Kidney tubule cell (primary cell): ENCODE measurements around the gene SREK1IP1.

Source experiments
- DNase-seq: peaks from one replicate; pipeline ENCODE4 v3.0.0-alpha.2; 2018; ENCODE audit warnings: low spot score

The SREK1IP1 gene

DNA sequence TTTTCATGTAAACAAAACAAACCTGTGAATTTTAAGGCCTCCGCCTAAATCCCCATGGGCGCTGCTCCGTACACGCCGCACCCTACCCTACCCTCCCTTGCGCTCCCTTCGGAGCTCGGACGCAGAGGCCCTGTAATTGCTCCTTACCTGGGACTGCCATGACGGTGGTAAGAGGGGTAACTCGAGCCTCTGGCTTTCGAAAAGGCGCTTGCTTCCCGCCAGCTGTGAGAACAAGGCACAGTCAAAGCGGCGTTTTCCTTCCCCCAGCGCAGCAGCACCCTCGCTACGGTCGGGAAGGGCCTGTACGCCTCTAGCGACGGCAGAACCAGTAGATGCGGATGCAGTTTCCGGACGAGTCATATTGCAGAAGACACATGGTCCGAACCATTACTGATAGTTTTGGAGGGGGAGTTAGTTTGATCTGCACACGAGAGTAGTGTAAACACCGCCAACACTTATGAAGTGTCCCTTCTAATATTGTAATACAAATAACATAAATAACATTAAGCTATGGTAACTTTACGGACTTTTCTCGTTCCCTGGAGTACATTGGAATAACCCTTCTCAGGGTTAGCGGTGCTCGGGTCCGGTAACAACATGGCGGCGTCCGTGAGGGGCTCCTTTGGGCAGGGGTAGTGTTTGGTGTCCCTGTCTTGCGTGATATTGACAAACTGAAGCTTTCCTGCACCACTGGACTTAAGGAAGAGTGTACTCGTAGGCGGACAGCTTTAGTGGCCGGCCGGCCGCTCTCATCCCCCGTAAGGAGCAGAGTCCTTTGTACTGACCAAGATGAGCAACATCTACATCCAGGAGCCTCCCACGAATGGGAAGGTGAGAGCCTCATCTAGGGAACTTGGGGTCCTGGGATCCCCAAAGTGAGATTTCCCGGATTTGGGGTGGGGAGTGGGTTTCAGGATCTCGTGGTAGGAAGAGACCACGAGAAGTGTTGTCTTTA is at the start of gene SREK1IP1, which contains the start of gene CWC27:
SREK1IP1 (minus strand) TSS at position 334 of the 955 bp plus-strand sequence; CDS start at position 160, 174 bp downstream.
CWC27 (plus strand) TSS at position 573 of the 955 bp plus-strand sequence; CDS start at position 790, 217 bp downstream.
- peak; percentile 93 for DNase-seq

DNA sequence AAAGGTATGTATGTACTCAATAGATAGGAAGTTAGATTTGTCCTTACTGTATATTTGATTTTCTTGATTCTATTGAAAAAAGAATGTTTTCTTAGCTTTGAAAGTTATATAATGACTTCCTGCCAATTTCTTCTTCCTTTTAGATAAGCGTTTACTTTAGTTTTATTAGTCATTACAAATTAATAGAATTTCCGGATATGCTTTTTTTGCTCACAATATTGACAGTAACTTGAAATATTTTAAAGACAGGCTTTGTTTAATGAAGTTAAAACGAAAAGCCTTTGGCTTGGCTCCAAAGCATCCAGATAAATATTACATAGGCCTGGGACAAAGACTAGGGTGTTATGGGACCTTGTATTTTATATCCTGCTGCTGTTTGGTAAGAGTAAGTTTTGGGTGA is 49.8 kb upstream of the SREK1IP1 start:
- no peak for DNase-seq

GRCh38 chr5:64814073-64814472 is 45.6 kb upstream of the SREK1IP1 start:
- DNase-seq: no peak

DNA sequence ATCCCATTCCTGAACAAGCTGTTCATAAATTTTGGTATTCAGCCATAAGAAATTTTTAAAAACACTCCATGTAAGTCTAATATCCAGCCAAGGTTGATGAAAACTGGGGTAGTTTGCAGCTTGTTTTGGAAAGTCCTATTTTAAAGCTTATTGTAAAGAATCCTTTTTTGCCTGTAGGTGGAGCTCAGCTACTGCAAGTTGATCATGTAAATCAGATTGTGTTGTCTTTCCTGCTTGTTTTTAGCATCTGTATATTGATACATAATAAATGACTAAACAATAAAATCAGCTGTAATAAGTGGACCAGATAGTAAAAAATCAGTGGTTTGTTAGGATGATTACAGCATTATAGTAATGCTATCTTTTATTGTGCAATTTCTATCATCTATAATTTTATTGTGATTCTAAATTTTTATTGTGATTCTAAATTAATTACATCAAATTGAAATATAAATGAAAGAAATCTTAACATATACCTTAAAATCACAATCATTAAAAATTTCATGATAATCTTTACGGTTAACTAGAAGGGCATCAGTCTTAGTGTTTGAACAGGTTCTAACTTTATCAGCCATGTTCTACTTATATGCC is 42.7 kb upstream of the SREK1IP1 start:
- DNase-seq: peak; percentile 53

GRCh38 chr5:64807520-64807919 is 39.0 kb upstream of the SREK1IP1 start:
- DNase-seq: peak; percentile 56

- DNase-seq: no peak
Measured at GRCh38 chr5:64806537-64806936, 38.0 kb upstream of the SREK1IP1 start.

- no peak for DNase-seq
Measured at GRCh38 chr5:64800926-64801325, 32.4 kb upstream of the SREK1IP1 start.

GRCh38 chr5:64796301-64796700 is 27.8 kb upstream of the SREK1IP1 start:
- no peak for DNase-seq

DNA sequence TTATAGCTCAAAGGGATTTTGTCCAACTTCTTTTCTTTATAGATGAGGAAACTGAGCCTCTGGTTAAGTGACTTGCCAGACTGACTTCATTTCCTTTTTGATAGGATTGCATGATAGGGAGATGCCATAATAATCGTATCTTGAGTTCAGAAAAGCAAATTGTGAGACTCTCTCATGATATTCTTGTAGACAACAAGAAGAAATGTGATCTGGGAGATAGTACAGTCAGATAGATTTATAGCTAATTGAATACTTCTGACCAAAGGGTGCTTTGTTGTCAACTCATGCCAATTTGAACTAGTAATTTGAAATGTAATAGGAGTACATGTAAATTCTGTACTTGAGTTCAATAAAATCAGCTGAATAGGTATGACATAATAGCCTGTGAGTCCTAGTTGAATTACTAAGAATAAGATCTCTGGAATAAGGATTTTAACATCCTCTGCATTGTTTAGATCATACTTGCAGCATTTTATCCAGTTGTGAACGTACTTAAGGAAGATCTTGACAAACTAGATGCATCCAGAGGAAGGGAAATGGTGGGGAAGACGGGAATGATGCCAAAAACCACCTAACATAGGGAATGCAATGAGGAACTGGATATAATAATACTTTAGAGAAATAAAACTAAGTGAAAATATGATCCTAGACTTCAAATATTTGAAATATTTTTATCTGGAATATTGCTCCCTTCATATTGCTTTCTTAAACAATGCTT is 25.7 kb upstream of the SREK1IP1 start:
- no peak for DNase-seq

DNA sequence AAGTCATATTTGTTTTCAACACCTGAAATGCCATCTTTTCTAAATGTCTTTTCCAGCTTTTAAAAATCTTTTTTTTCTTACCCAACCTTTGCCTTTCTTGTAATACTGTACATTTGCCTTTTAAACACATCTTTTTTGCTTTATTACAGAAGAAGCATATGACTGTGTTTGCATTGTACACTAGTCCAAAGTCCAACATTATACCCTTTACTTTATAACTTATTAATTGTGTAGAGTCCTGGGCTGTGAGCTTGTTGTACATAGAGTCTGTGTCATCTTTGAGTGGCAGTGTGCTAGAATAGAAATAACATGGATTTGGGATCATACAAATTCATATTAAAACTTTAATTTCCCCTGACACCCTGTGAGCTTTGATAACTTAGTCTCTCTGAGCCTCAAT is 24.0 kb upstream of the SREK1IP1 start:
- no peak for DNase-seq

- DNase-seq: peak; percentile 60
Measured at GRCh38 chr5:64790210-64790609, 21.7 kb upstream of the SREK1IP1 start.

- peak; percentile 25 for DNase-seq
Measured at GRCh38 chr5:64789457-64789856, 21.0 kb upstream of the SREK1IP1 start.

DNA sequence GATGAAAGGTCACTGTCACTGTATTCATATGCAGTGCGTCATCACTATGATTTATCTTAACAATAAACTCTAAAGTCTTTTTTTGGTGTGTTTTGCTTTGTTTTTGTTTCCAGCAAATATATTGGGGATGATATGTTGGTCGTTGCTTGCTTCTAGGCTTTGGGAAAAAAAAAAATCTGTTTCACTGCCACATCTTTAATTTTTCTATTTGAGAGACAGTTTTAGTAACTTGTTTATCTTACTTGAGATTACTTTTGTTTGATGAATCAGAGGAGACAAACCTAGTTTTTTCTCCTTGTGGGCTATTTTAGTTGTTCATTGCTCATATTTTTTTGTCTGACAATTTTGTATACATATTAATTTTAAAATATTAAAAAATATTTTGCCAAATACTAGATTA is 19.7 kb upstream of the SREK1IP1 start:
- no peak for DNase-seq

GRCh38 chr5:64786372-64786771 is 17.9 kb upstream of the SREK1IP1 start:
- DNase-seq: no peak

DNA sequence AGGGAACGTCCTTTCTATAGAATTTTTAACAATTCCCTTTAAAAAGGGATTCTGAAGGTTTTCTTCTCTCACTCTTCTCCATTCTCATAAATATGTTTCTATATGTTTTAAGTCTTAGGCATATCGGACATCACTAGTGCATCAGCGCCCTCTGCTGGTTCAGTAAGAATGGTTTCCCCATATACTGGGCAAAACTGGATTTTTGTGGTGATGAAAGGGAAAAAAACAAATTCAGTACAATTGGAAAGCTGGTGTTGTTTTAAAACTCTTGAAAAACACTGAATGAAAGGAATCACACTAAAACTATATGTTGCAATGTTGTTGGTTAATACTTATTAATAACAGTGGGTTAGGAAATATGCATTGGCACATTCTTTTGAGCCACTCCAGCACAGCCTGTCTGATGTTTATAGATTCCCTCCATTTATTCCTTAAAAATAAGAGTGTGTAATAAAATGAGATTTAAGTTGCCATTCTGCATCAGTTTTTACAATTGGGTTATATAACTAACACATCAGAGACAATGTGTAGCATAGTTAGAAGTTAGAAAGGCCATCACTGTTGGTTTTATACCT is 16.0 kb upstream of the SREK1IP1 start:
- DNase-seq: peak; percentile 74

GRCh38 chr5:64775291-64775690 is 6.8 kb upstream of the SREK1IP1 start:
- no peak for DNase-seq

DNA sequence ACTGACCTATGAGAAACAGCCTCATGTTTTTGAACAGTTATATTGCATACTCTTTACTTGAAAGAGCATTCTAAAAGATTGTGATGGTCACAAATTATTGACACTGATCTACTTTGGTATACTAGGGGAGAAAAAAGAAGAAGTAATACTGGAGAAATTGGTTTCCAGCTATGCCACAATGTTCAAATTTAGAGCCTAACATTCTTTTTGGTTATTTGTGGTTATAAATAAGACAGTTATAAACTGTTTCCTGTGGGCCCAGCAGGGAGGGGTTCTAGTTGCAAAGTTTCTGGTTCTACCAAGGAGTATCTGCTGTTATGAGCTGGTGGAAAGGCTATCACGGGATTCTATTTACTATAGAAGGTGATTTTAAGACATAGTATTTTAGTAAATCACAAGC is 5.0 kb upstream of the SREK1IP1 start:
- DNase-seq: no peak

DNA sequence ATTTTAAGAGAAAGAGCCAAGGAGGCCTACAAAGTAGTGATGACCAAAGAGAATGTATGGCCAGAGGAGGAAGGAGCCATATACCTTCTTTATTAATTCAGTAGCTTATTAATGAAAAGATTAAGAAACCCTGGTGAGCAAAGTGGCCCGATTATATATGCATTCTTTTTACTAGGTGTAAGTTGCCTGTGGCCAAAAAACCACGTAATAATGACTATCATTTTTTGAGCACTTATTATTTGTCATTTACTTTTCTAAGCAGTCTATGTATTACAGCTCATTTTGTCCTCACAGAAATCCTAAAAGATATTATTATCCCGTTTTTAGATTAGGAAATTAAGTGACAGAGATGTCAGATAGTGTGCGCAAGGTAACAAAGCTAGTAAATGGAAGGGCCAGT is 3.2 kb upstream of the SREK1IP1 start:
- no peak for DNase-seq

DNA sequence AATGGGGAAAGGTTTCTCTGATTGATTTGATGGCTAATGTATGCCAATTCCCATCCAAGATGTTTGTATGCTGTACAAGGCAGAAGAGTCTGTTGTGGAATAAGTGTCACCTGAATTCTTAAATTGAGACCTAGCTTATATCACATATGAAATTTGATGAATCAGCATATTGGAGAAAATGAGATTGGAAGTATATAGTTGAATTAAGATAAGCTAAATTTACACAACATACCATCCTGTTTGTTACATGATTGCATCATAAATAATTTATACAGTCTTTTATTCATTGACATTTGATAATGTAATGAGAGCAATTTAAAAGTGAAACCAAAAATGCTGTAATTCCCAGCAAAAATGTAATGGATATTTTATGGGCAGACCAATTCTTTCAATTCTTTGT is 1.4 kb upstream of the SREK1IP1 start:
- no peak for DNase-seq

GRCh38 chr5:64767959-64768357 is 533 bp downstream of the SREK1IP1 start:
- DNase-seq: no peak

GRCh38 chr5:64766941-64767340 is 1.6 kb downstream of the SREK1IP1 start:
- no peak for DNase-seq

- DNase-seq: peak; percentile 90
Measured at GRCh38 chr5:64765804-64766504, 2.5 kb downstream of the SREK1IP1 start.
